C4-2B (cell line): ENCODE measurements around the gene ALG10.

Source experiments
- ZFX ChIP-seq: fragments of 450-650 bp; IDR thresholded peaks from 2 replicates; pipeline ENCODE4 v1.6.1; 2017
- TF ChIP-seq, protein P1 (sequence below): fragments of 450-650 bp; conservative IDR thresholded peaks from 2 replicates; pipeline ENCODE4 v1.5.1; 2017; ENCODE audit warnings: mild to moderate bottlenecking

DNA sequence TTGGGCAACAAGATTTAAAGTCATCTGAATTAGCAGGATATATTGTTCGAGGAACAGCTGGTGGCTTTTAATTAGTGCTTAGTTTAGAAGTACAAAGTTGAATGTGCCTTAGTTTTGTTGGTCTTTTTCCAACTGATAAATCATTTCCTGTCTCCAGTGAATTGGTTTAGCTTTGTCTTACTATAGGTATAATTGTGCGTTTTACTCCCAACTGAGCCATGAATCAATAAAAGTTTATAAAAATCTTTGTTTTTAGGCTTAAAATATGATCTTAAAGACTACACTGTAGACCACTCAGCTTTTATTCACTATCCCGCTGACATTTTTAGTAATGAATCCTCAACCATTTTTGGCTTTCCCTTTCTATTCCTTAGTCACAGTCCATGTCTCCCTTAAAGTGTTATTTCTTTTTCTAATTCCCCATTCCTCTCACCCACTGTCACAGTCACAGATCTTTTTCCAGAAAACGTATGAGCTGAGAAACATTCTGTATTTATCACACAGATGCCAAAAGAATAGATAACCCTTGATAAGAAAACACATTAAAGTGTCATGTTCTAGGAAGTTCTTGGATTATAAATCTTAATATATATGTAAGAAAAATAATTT, 34.0 kb upstream of the ALG10 start:
- TF ChIP-seq, protein P1, sequence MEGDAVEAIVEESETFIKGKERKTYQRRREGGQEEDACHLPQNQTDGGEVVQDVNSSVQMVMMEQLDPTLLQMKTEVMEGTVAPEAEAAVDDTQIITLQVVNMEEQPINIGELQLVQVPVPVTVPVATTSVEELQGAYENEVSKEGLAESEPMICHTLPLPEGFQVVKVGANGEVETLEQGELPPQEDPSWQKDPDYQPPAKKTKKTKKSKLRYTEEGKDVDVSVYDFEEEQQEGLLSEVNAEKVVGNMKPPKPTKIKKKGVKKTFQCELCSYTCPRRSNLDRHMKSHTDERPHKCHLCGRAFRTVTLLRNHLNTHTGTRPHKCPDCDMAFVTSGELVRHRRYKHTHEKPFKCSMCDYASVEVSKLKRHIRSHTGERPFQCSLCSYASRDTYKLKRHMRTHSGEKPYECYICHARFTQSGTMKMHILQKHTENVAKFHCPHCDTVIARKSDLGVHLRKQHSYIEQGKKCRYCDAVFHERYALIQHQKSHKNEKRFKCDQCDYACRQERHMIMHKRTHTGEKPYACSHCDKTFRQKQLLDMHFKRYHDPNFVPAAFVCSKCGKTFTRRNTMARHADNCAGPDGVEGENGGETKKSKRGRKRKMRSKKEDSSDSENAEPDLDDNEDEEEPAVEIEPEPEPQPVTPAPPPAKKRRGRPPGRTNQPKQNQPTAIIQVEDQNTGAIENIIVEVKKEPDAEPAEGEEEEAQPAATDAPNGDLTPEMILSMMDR: no peak
- TF ChIP-seq ZFX: no peak
